Regular cardiac myocyte (primary cell): Measurements from ENCODE around the gene CSNK2A1. TPM values are rescaled to one million over a fixed set of nuclear protein-coding genes. Genes with fewer than 3 reads are reported as not detected.

ENCODE experiments used
- total RNA-seq: library from RNA; depleted of rRNA; stranded (reverse); fragments of >200 nt; gene quantifications from 2 replicates; pipeline ENCODE4 v1.2.3, GENCODE V29; 2014

Gene CSNK2A1
- total RNA-seq = 120 and 125 TPM in 2 replicates

DNA sequence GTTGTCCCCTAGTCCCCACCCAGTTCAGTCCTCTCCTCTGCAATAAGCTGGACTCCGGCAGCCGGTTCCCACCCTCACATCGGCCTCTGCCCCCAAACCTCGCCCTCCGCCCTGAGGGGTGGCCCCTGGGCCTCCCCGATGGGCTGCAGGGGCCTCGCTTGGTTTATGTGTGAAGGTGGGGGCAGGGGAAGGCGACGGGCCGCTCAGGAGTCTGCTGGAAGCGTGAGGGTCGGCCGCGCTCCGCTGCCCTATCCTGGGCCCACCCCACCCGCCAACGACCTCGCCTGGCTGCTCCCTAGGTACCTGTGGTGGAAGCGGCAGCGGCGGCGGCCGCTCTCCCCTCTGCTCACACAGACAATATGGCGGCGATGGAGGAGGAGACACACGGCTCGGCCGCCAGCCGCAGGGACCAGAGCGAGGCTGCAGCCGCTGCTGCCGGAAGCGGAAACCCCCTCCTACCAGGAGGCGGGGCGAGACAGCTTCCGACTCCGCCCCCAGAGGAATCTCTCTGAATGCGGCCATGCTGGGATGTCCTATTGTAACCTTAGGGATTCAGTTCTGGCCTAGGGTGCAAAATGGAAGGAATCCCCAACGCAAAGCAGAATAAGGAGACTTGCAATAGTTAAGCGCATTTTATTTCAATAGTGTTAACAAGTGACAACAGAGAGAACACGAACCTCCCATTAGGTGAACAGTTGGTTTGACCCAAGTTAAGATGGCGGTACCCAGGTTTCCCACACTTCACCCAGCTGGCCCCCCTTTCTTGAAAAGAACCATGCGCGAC is at the start of gene CSNK2A1:
TSS of gene CSNK2A1 (minus strand) at position 422 of the 784 bp plus-strand sequence. CDS start 35,239 bp downstream, outside the sequence.

DNA sequence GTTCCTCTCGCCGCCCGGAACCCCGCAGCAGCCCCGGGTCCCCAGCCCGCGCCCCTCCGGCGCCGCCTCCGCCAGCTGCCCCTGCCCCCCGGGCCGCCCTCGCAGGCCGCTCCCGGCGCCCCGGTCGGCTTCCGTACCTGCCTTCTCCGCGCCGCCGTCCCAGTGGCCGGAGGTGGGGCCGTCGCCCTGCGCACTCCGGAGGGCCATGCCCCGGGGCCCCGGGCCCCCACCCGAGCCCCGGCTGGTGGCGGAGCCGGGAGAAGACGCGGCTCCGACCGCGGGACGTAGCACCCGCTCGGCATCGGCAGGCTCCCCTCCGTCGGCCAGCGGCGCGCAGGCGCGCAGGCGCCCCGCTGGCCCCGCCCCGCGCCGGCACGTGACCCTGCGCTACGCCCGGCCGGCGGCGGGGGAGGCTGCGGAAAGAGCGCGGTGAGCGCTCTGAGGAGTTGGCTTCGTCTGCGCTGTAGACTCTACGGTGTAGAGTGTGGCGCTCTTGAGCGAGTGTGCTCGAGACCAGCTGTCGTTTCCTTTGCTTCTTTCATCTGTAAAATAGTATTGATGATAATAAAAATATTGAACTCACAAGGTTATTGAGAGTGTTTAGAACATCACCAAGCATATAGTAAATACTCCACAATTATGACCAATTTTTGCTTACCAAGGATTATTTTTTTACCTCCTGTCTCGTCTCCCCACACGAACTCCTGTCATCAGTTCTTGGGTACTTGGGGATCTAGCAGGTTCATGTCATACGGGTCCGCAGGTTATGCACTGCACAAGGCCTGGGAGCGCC is 81.2 kb downstream of the CSNK2A1 start, which contains the start of gene TBC1D20:
TSS of gene TBC1D20 (minus strand) at position 335 of the 793 bp plus-strand sequence. CDS start at position 207, 128 bp downstream.

Other genes starting within 250 kb of the CSNK2A1 start
- 8.5 and 18.0 TPM in 2 replicates for gene ZCCHC3, start 246.2 kb downstream of the CSNK2A1 start, total RNA-seq
- gene SOX12, start 218.2 kb downstream of the CSNK2A1 start, total RNA-seq = 2.8 and 3.6 TPM in 2 replicates
- gene NRSN2, start 196.7 kb downstream of the CSNK2A1 start, total RNA-seq = 23.8 and 31.0 TPM in 2 replicates
- 16.9 and 41.4 TPM in 2 replicates for gene TRIB3, start 163.0 kb downstream of the CSNK2A1 start, total RNA-seq
- gene RBCK1, start 135.5 kb downstream of the CSNK2A1 start, total RNA-seq = 62.3 and 74.6 TPM in 2 replicates
- 32.2 and 41.4 TPM in 2 replicates for gene TBC1D20, start 81.3 kb downstream of the CSNK2A1 start, total RNA-seq
- not detected in 2 replicates for gene TCF15, start 66.5 kb upstream of the CSNK2A1 start, total RNA-seq
- 62.1 and 64.3 TPM in 2 replicates for gene SRXN1, start 109.4 kb upstream of the CSNK2A1 start, total RNA-seq
- not detected in 2 replicates for gene SCRT2, start 132.0 kb upstream of the CSNK2A1 start, total RNA-seq
- gene SLC52A3, start 224.7 kb upstream of the CSNK2A1 start, total RNA-seq = not detected in 2 replicates